GM15510 (cell line): ENCODE data around the gene CBLL1.

ENCODE experiments used
- POLR2A ChIP-seq: IDR thresholded peaks from 3 replicates; pipeline ENCODE4 v1.6.1; 2011; ENCODE audit warnings: borderline replicate concordance; ENCODE audit not compliant: insufficient read length; ENCODE audit errors: extremely low read depth

Gene CBLL1

GRCh38 chr7:107778283-107778682 is 34.3 kb downstream of the CBLL1 start:
- TF ChIP-seq POLR2A, result no peak

- TF ChIP-seq POLR2A, result no peak
Observed at GRCh38 chr7:107779647-107780099, 35.7 kb downstream of the CBLL1 start.

GRCh38 chr7:107782374-107782773 is 38.4 kb downstream of the CBLL1 start:
- TF ChIP-seq POLR2A, result no peak

GRCh38 chr7:107783648-107784047 is 39.7 kb downstream of the CBLL1 start:
- no peak for TF ChIP-seq POLR2A

- TF ChIP-seq POLR2A, result no peak
Observed at GRCh38 chr7:107785170-107785569, 41.2 kb downstream of the CBLL1 start.

- no peak for TF ChIP-seq POLR2A
Observed at GRCh38 chr7:107785926-107786325, 42.0 kb downstream of the CBLL1 start.

- TF ChIP-seq POLR2A, result no peak
Observed at GRCh38 chr7:107788216-107788615, 44.3 kb downstream of the CBLL1 start.

GRCh38 chr7:107788662-107789061 is 44.7 kb downstream of the CBLL1 start:
- no peak for TF ChIP-seq POLR2A

GRCh38 chr7:107789647-107790046 is 45.7 kb downstream of the CBLL1 start:
- no peak for TF ChIP-seq POLR2A

GRCh38 chr7:107792364-107792763 is 48.4 kb downstream of the CBLL1 start:
- TF ChIP-seq POLR2A, result no peak

- no peak for TF ChIP-seq POLR2A
Observed at GRCh38 chr7:107799647-107800264, 55.8 kb downstream of the CBLL1 start.

- TF ChIP-seq POLR2A, result no peak
Observed at GRCh38 chr7:107803009-107803610, 59.2 kb downstream of the CBLL1 start, which contains the start of gene SLC26A3. SLC26A3 (minus strand) TSS chr7:107803223; CDS start chr7:107794509, 8,714 bp downstream.

GRCh38 chr7:107809179-107809578 is 65.2 kb downstream of the CBLL1 start:
- no peak for TF ChIP-seq POLR2A

- TF ChIP-seq POLR2A, result no peak
Observed at GRCh38 chr7:107810626-107811025, 66.7 kb downstream of the CBLL1 start.
